H1 (cell line): Measurements from ENCODE around the gene TMEM9B. TPM values are rescaled to one million over a fixed set of nuclear protein-coding genes. Genes with fewer than 3 reads are reported as not detected.

Experiments
- CTCF ChIA-PET: fragments of 300-600 bp; sonication (Branson Sonifier 250); formaldehyde crosslinking; loops from one replicate; lab custom pipeline; 2021; ENCODE audit not compliant: partially characterized antibody; lab: Charles Lee
- POLR2A ChIA-PET: fragments of 300-600 bp; sonication (Branson Sonifier 250); formaldehyde crosslinking; loops from one replicate; lab custom pipeline; 2021; ENCODE audit warnings: inconsistent platforms; ENCODE audit not compliant: partially characterized antibody; lab: Charles Lee
- DNase-seq, 2 experiments: peaks; one replicate each; pipeline versions ENCODE4 v3.0.0 to v3.0.0-alpha.2; 2010 to 2022; ENCODE audit warnings: low spot score in 2 of 2, low read depth in 1 of 2, mixed read lengths in 1 of 2
- FAIRE-seq: peaks from 2 replicates; lab custom pipeline; 2011; peaks lifted over from hg19 to GRCh38; lab: Jason Lieb, UNC
- H2AFZ ChIP-seq: 2 replicates; pipeline ENCODE4 v1.8.1; 2012; ENCODE audit warnings: low read length, inconsistent platforms
- H2AK5ac ChIP-seq: 2 replicates; pipeline ENCODE4 v1.6.1; 2013; ENCODE audit warnings: low read depth, low read length
- H2BK120ac ChIP-seq: replicated peaks from 2 replicates; pipeline ENCODE3; 2013; ENCODE audit warnings: low read depth, low read length, inconsistent platforms
- H2BK12ac ChIP-seq: 2 replicates; pipeline ENCODE4 v1.6.1; 2013; ENCODE audit warnings: low read depth, low read length
- H2BK15ac ChIP-seq: 2 replicates; pipeline ENCODE4 v1.6.1; 2013; ENCODE audit warnings: low read length
- H2BK20ac ChIP-seq: 2 replicates; pipeline ENCODE4 v1.6.1; 2013; ENCODE audit warnings: low read length
- H2BK5ac ChIP-seq: 2 replicates; pipeline ENCODE4 v1.6.1; 2013; ENCODE audit warnings: low read depth, low read length
- H3K14ac ChIP-seq: 2 replicates; pipeline ENCODE4 v1.6.1; 2013; ENCODE audit warnings: inconsistent platforms; ENCODE audit not compliant: insufficient read length
- H3K18ac ChIP-seq: 2 replicates; pipeline ENCODE4 v1.6.1; 2013; ENCODE audit warnings: low read length; ENCODE audit errors: extremely low read depth
- H3K23ac ChIP-seq: 2 replicates; pipeline ENCODE4 v1.6.1; 2013; ENCODE audit warnings: inconsistent platforms; ENCODE audit not compliant: insufficient read length
- H3K23me2 ChIP-seq: 2 replicates; pipeline ENCODE4 v1.6.1; 2013; ENCODE audit warnings: low read depth, low read length
- H3K27ac ChIP-seq: 2 replicates; pipeline ENCODE4 v1.6.1; 2011; ENCODE audit warnings: low read depth, low read length, inconsistent platforms
- H3K27me3 ChIP-seq, 4 experiments: replicated peaks in 1 of 4; 1 replicate in 1 of 4; 2 replicates in 3 of 4; pipeline versions ENCODE4 v1.6.1 to v1.8.1; 2011 to 2013; ENCODE audit warnings: low read length in 3 of 4, mild to moderate bottlenecking in 3 of 4, inconsistent platforms in 2 of 4, mixed read lengths in 2 of 4, moderate library complexity in 1 of 4; ENCODE audit not compliant: control insufficient read depth in 3 of 4, insufficient read depth in 3 of 4; ENCODE audit errors: extremely low read depth in 1 of 4
- H3K36me3 ChIP-seq, 4 experiments: 2 replicates each; pipeline versions ENCODE4 v1.6.1 to v1.8.1; 2011 to 2013; ENCODE audit warnings: mild to moderate bottlenecking in 4 of 4, low read length in 3 of 4, moderate library complexity in 2 of 4, control low read depth in 1 of 4, inconsistent platforms in 1 of 4; ENCODE audit not compliant: insufficient read depth in 4 of 4, control insufficient read depth in 2 of 4
- H3K4ac ChIP-seq: replicated peaks from 2 replicates; pipeline ENCODE3; 2013; ENCODE audit warnings: low read length, low read depth, mixed read lengths, inconsistent platforms; ENCODE audit not compliant: insufficient read length
- H3K4me1 ChIP-seq, 4 experiments: replicated peaks in 1 of 4; 1 replicate in 1 of 4; 2 replicates in 3 of 4; pipeline versions ENCODE4 v1.6.1 to v1.8.1; 2011 to 2013; ENCODE audit warnings: low read length in 3 of 4, inconsistent platforms in 2 of 4, mixed read lengths in 1 of 4; ENCODE audit not compliant: insufficient read depth in 4 of 4, control insufficient read depth in 3 of 4
- H3K4me2 ChIP-seq, 2 experiments: 2 replicates each; pipeline versions ENCODE4 v1.6.1 to v1.8.1; 2011 to 2013; ENCODE audit warnings: low read depth in 2 of 2, low read length in 2 of 2, control low read depth in 1 of 2, inconsistent platforms in 1 of 2, mild to moderate bottlenecking in 1 of 2; ENCODE audit not compliant: insufficient read depth in 1 of 2
- H3K4me3 ChIP-seq, 4 experiments: fragments of 200-600, 300-600 bp in 1 of 4; sonication (generic), shearing (Covaris generic), sonication (Bioruptor Twin) in 1 of 4; 2 replicates each; pipeline versions ENCODE4 v1.5.1 to v1.8.1; 2011 to 2016; ENCODE audit warnings: low read length in 4 of 4, low read depth in 3 of 4, control low read depth in 2 of 4, inconsistent platforms in 2 of 4, mild to moderate bottlenecking in 2 of 4, mixed read lengths in 1 of 4, moderate library complexity in 1 of 4; ENCODE audit not compliant: insufficient read depth in 2 of 4; ENCODE audit errors: extremely low read depth in 1 of 4
- H3K56ac ChIP-seq: replicated peaks from 2 replicates; pipeline ENCODE3; 2013; ENCODE audit warnings: low read depth, mild to moderate bottlenecking, mixed read lengths, low read length, inconsistent platforms; ENCODE audit not compliant: insufficient read length
- H3K79me1 ChIP-seq: 2 replicates; pipeline ENCODE4 v1.6.1; 2013; ENCODE audit warnings: low read depth, low read length, control low read depth
- H3K79me2 ChIP-seq, 2 experiments: 2 replicates each; pipeline versions ENCODE4 v1.6.1 to v1.8.1; 2012 to 2013; ENCODE audit warnings: low read length in 2 of 2, mild to moderate bottlenecking in 2 of 2, inconsistent platforms in 1 of 2; ENCODE audit not compliant: insufficient read depth in 2 of 2, control insufficient read depth in 1 of 2
- H3K9ac ChIP-seq, 4 experiments: replicated peaks in 1 of 4; 1 replicate in 1 of 4; 2 replicates in 3 of 4; pipeline versions ENCODE4 v1.6.1 to v1.8.1; 2011 to 2013; ENCODE audit warnings: low read depth in 3 of 4, low read length in 3 of 4, control low read depth in 2 of 4, mild to moderate bottlenecking in 2 of 4, moderate library complexity in 2 of 4, inconsistent platforms in 1 of 4; ENCODE audit errors: extremely low read depth in 1 of 4
- H3K9me3 ChIP-seq, 2 experiments: 2 replicates each; pipeline versions ENCODE4 v1.6.1 to v1.8.1; 2012 to 2013; ENCODE audit warnings: mild to moderate bottlenecking in 2 of 2, moderate library complexity in 2 of 2, control low read depth in 1 of 2, inconsistent platforms in 1 of 2, low read depth in 1 of 2, low read length in 1 of 2, mixed read lengths in 1 of 2; ENCODE audit not compliant: insufficient read depth in 2 of 2
- H4K20me1 ChIP-seq, 2 experiments: replicated peaks in 1 of 2; 2 replicates each; pipeline versions ENCODE3 to v1.8.1; 2011 to 2013; ENCODE audit warnings: inconsistent platforms in 2 of 2, low read length in 2 of 2, mild to moderate bottlenecking in 1 of 2; ENCODE audit not compliant: insufficient read depth in 2 of 2, control insufficient read depth in 1 of 2
- H4K5ac ChIP-seq: 2 replicates; pipeline ENCODE4 v1.6.1; 2013; ENCODE audit warnings: low read length, low read depth, mixed read lengths, inconsistent platforms; ENCODE audit not compliant: insufficient read length
- H4K8ac ChIP-seq: 2 replicates; pipeline ENCODE4 v1.8.0; 2013; ENCODE audit warnings: mild to moderate bottlenecking, moderate library complexity, low read length, inconsistent platforms; ENCODE audit not compliant: insufficient read depth; ENCODE audit errors: extremely low read depth
- H4K91ac ChIP-seq: replicated peaks from 2 replicates; pipeline ENCODE3; 2013; ENCODE audit warnings: low read length, mixed read lengths, inconsistent platforms; ENCODE audit not compliant: insufficient read length
- CHD1 ChIP-seq: IDR thresholded peaks from 2 replicates; pipeline ENCODE4 v1.6.1; 2012; ENCODE audit warnings: low read depth, low read length, improper control_type of control experiment
- CTCF ChIP-seq, 3 experiments: IDR thresholded peaks; 1 replicate in 2 of 3; 2 replicates in 1 of 3; pipeline versions ENCODE4 v1.5.1 to v1.6.1; 2011; ENCODE audit warnings: low read length in 3 of 3, mild to moderate bottlenecking in 3 of 3, inconsistent platforms in 2 of 3, low read depth in 1 of 3, moderate library complexity in 1 of 3; ENCODE audit not compliant: insufficient read depth in 1 of 3; ENCODE audit errors: control extremely low read depth in 1 of 3
- RAD21 ChIP-seq, 2 experiments: IDR thresholded peaks in 1 of 2; conservative IDR thresholded peaks in 1 of 2; 2 replicates each; pipeline ENCODE4 v1.6.1; 2011; ENCODE audit warnings: low read depth in 2 of 2, low read length in 2 of 2, improper control_type of control experiment in 1 of 2, inconsistent platforms in 1 of 2, mild to moderate bottlenecking in 1 of 2, moderate library complexity in 1 of 2
- WGBS, 2 experiments: shearing (Covaris generic) in 1 of 2; methylation state at CpG; one replicate each; pipeline versions ENCODE4 v1.1.6 to v1.1.7; 2013 to 2015; ENCODE audit warnings: low lambda C conversion rate in 2 of 2, mixed read lengths in 2 of 2, inconsistent platforms in 1 of 2, low coverage in 1 of 2, missing lambda C conversion rate in 1 of 2; ENCODE audit not compliant: insufficient replicate concordance in 2 of 2, insufficient coverage in 1 of 2, insufficient read length in 1 of 2; ENCODE audit errors: extremely low coverage in 1 of 2, missing lambda C conversion rate in 1 of 2; 5-methylcytosine and 5-hydroxymethylcytosine counted together
- polyA plus RNA-seq, 7 experiments: library from polyadenylated mRNA; depleted of rRNA in 3 of 7; stranded (reverse) in 5 of 7; unstranded in 2 of 7; fragments of >200 nt in 5 of 7; fragments of 200-250 nt in 2 of 7; gene quantifications; 1 replicate in 5 of 7; 2 replicates in 1 of 7; 4 replicates in 1 of 7; pipeline versions ENCODE4 v1.2.1 to v1.2.3, GENCODE V29; 2011 to 2013; ENCODE audit warnings: missing spikeins in 2 of 7, mixed read lengths in 2 of 7
- total RNA-seq: library from RNA; stranded (reverse); fragmentation: NEBNext Ultra II Directional; extraction: Animal tissue kit (Norgen Biotek cat#: 25700); gene quantifications from 2 replicates; pipeline ENCODE4 v1.2.1, GENCODE V29; 2021

TMEM9B gene
- total and polyA plus RNA-seq, 2 of the 8 experiments (the other 6 are each of a cell fraction or from before 2014, with no cell fraction given): 8.3 to 9.4 TPM

DNA sequence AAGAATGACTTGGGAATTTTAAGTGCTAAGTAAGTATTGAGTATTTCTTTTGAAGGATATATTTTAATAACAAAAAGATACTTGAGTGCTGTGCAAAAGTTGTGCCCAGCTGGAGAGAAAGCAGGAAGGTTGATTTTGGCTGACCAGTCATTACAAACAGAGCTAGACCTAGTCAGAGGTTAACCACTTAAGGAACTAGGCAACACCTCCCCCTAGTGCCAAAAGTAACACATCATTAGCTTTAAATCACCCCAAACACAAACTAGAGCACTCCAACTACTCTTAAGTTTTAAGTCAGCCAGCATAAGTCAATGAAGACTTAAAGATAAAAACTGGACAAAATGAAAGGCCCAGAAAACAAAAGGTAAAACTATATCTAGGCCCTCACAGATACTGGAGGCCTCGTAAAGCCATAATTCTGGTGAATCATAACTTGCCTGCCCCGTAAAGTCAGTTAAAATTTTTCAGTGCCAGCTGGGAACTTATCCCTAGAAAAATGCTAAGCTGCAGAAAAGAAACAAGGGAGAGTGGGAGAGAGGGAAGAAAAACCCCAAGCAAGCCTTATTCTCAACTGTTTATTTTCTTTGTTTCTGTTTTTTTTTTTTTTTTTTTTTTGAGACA is 4.6 kb downstream of the TMEM9B start:
- WGBS, 2 experiments: 39% methylated on average over 2 of the region's 2 CpGs; no CpG with 5 or more reads in 1 of the 2 experiments
- FAIRE-seq (peak; percentile 88), DNase-seq (peak in 1 of 2 experiments; percentile 31)
- Histone ChIP-seq H3K23ac (no peak overlapping the region), H3K27ac (no peak overlapping the region), H4K91ac (no peak overlapping the region), H2BK5ac (no peak overlapping the region), H2BK15ac (no peak overlapping the region), H2AK5ac (no peak overlapping the region), H3K9ac (no peak overlapping the region), H3K4me3 (no peak overlapping the region), H2BK20ac (no peak overlapping the region), H3K4me1 (peaks cover 0 to 4% (median 0%) of the 10 kb centered on the region in 4 experiments; a peak in 2 of 7 replicates), H3K79me2 (peaks cover 0 to 3% of the 10 kb centered on the region in 2 experiments; a peak in 1 of 4 replicates)
- TF ChIP-seq CHD1: no peak
- peak in 2 of 3 experiments; percentile 62 to 77; a peak in 3 of 4 replicates for TF ChIP-seq CTCF (IDR thresholded peaks at IDR 0.05; ENCODE audit: control extremely low read depth in 1 of 3, insufficient read depth in 1 of 3, low read depth in 1 of 3, low read length in 3 of 3)
- peak; percentile 86 to 90 for TF ChIP-seq RAD21 (IDR thresholded peaks at IDR 0.05 in 1 of 2, conservative IDR thresholded peaks at IDR 0.05 in 1 of 2; ENCODE audit: low read depth in 2 of 2, low read length in 2 of 2)
- TF ChIP-seq, all 59 proteins: peak for 2
- H3K36me3 ChIP-seq: peaks cover 0 to 8% (median 1%) of the 10 kb centered on the region in 4 experiments; a peak in 3 of 8 replicates
- peaks cover 3% of the 10 kb centered on the region; the same call in 1 of the 2 replicates for H3K79me1 ChIP-seq
- H2BK12ac ChIP-seq: no peak overlapping the region
- ChIA-PET POLR2A (interaction anchor here (0.8 to 2.2 kb wide), 8 partner anchors 8 to 277 kb away, joined by 3 to 10 read pairs (median 4); partner anchors contain the start of genes RPL27A and TRIM66), CTCF (interaction anchor here (0.5 to 3.7 kb wide), 49 partner anchors 9 to 789 kb away, joined by 3 to 66 read pairs (median 3); partner anchors contain the start of genes AKIP1, ASCL3 and C11orf16)
- no peak overlapping the region for H3K18ac ChIP-seq
- no peaks in the 10 kb centered on the region for H3K9me3 ChIP-seq
- H4K20me1 ChIP-seq: no peaks in the 10 kb centered on the region
- 0 out of 4 replicates have a peak overlapping the region, but pooled peaks of 1 of the 2 experiments have one; percentile 21 for H3K4me2 ChIP-seq
- H2AFZ ChIP-seq: no peak overlapping the region
- H3K4ac ChIP-seq: no peak overlapping the region
- no peak overlapping the region for H3K56ac ChIP-seq
- H4K8ac ChIP-seq: no peak overlapping the region
- H4K5ac ChIP-seq: no peak overlapping the region
- H3K14ac ChIP-seq: no peak overlapping the region
- H2BK120ac ChIP-seq: no peak overlapping the region
- peaks cover 6% of the 10 kb centered on the region for H3K23me2 ChIP-seq
- no peaks in the 10 kb centered on the region for H3K27me3 ChIP-seq
